GM23248 (cell line): ENCODE measurements around the gene TMIE.

Experiments used
- EZH2 ChIP-seq: fragments of 200-600 bp; sonication (generic); IDR thresholded peaks from 2 replicates; pipeline ENCODE4 v1.6.1; 2018; ENCODE audit warnings: antibody characterized with exemption, mild to moderate bottlenecking; ENCODE audit not compliant: insufficient read depth, poor library complexity, severe bottlenecking
- EZH2phosphoT487 ChIP-seq: fragments of 200-600 bp; sonication (generic); IDR thresholded peaks from 2 replicates; pipeline ENCODE4 v1.6.1; 2018; ENCODE audit warnings: antibody characterized with exemption, moderate library complexity, mild to moderate bottlenecking, low read depth; ENCODE audit not compliant: insufficient read depth

DNA sequence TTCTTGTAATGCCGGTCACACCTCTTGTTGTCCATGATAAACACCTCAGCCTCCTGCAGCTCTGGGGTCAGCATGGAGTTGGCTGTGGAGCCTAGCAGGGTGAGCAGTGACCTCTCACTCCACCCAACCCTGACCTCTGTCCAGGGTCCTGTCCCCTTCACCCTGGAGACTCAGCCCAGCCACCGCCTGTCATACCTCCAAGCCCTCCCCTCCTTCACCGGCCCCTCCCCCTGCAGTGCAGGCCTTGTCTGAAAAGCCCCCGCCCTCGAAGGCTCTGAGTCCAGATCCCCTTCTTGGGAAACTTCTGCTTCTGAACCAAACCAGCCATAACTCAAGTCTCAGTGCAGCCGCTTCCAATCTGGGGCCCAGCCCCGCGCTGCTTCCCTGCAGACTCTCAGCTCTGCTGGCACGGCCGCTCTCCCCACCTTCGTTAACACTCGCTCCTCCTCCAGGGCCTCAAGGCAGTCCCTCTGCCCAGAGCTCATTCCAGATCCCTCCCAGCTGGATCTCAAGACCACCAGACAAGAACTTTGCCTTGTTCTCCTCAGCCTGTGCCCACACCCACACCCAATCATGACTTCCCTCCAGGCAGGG lies 41.9 kb downstream of the TMIE start:
- TF ChIP-seq EZH2phosphoT487: no peak
- no peak for TF ChIP-seq EZH2
